ENCODE results near the gene RNF144B. TPM values are rescaled to one million over a fixed set of nuclear protein-coding genes. Genes with fewer than 3 reads are reported as not detected.

Gene RNF144B
- total RNA-seq, 1 experiment from 2014 or later: 12.1 TPM

GRCh38 chr6:18492972-18493371, 105.8 kb downstream of the RNF144B start:
- Mint-ChIP-seq H3K9me3 (ENCODE audit: low read depth, unreplicated experiment) (peaks cover 3% of the 10 kb centered on the region), H3K4me3 (ENCODE audit: low read depth, unreplicated experiment) (peak overlapping the region; percentile 52), H3K4me1 (ENCODE audit: low read depth, unreplicated experiment) (peaks cover 87% of the 10 kb centered on the region), H3K36me3 (ENCODE audit: insufficient read depth, unreplicated experiment) (peaks cover 25% of the 10 kb centered on the region), H3K27ac (ENCODE audit: unreplicated experiment) (peak overlapping the region; percentile 100), H3K27me3 (ENCODE audit: unreplicated experiment) (no peaks in the 10 kb centered on the region)
- no TSS peak for BruUV-seq (replicated peaks)
- peak; percentile 14 for DNase-seq
- intact Hi-C loops (cut with micrococcal nuclease; ENCODE audit: unreplicated experiment): loop anchor here (2.0 to 5.0 kb wide), 3 partner anchors 58 to 226 kb away; no protein-coding TSS in a partner anchor
- TF ChIP-seq, protein P1, sequence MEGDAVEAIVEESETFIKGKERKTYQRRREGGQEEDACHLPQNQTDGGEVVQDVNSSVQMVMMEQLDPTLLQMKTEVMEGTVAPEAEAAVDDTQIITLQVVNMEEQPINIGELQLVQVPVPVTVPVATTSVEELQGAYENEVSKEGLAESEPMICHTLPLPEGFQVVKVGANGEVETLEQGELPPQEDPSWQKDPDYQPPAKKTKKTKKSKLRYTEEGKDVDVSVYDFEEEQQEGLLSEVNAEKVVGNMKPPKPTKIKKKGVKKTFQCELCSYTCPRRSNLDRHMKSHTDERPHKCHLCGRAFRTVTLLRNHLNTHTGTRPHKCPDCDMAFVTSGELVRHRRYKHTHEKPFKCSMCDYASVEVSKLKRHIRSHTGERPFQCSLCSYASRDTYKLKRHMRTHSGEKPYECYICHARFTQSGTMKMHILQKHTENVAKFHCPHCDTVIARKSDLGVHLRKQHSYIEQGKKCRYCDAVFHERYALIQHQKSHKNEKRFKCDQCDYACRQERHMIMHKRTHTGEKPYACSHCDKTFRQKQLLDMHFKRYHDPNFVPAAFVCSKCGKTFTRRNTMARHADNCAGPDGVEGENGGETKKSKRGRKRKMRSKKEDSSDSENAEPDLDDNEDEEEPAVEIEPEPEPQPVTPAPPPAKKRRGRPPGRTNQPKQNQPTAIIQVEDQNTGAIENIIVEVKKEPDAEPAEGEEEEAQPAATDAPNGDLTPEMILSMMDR (IDR thresholded peaks at IDR 0.05; ENCODE audit: unreplicated experiment): no peak
- CTCF ChIA-PET: no interaction called here

- Mint-ChIP-seq H3K36me3 (ENCODE audit: insufficient read depth, unreplicated experiment) (peaks cover 25% of the 10 kb centered on the region), H3K27me3 (ENCODE audit: unreplicated experiment) (no peaks in the 10 kb centered on the region), H3K27ac (ENCODE audit: unreplicated experiment) (peak overlapping the region; percentile 100), H3K4me3 (ENCODE audit: low read depth, unreplicated experiment) (peak overlapping the region; percentile 39), H3K9me3 (ENCODE audit: low read depth, unreplicated experiment) (peaks cover 3% of the 10 kb centered on the region), H3K4me1 (ENCODE audit: low read depth, unreplicated experiment) (peaks cover 83% of the 10 kb centered on the region)
- TF ChIP-seq, protein P1 (IDR thresholded peaks at IDR 0.05; ENCODE audit: unreplicated experiment): no peak
- no TSS peak for BruUV-seq (replicated peaks)
- intact Hi-C loops (cut with micrococcal nuclease; ENCODE audit: unreplicated experiment): loop anchor here (2.0 to 5.0 kb wide), 3 partner anchors 59 to 226 kb away; no protein-coding TSS in a partner anchor
- DNase-seq: peak; percentile 64
- CTCF ChIA-PET: no interaction called here
Measured at GRCh38 chr6:18493382-18493891, 106.3 kb downstream of the RNF144B start.

DNA sequence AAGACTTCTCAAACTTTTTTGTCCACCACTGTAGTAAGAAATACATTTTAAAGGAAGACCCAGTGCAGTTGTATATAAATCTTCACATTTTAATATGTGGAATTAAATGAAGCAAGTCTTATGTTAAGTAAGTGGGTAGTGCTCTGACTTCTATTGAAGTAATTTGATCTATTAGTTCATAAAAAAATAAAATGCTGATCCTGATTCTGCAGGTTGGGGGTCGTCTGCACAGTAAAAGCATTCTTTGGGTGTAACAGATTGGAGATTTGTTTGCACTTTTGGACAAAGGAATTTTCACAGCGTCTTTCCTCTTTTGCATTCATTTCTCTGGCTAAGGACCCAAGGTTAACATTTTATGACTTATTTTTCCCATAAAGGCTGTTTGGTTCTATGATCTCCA, 106.8 kb downstream of the RNF144B start:
- CTCF ChIA-PET: no interaction called here
- DNase-seq: no peak
- TF ChIP-seq, protein P1 (IDR thresholded peaks at IDR 0.05; ENCODE audit: unreplicated experiment): no peak
- Mint-ChIP-seq H3K36me3 (ENCODE audit: insufficient read depth, unreplicated experiment) (peaks cover 25% of the 10 kb centered on the region), H3K27ac (ENCODE audit: unreplicated experiment) (peak overlapping the region; percentile 100), H3K27me3 (ENCODE audit: unreplicated experiment) (no peaks in the 10 kb centered on the region), H3K4me1 (ENCODE audit: low read depth, unreplicated experiment) (peaks cover 79% of the 10 kb centered on the region), H3K9me3 (ENCODE audit: low read depth, unreplicated experiment) (peaks cover 3% of the 10 kb centered on the region), H3K4me3 (ENCODE audit: low read depth, unreplicated experiment) (no peak overlapping the region)
- no TSS peak for BruUV-seq (replicated peaks)
- intact Hi-C loops (cut with micrococcal nuclease; ENCODE audit: unreplicated experiment): loop anchor here (2.0 to 5.0 kb wide), 3 partner anchors 59 to 227 kb away; no protein-coding TSS in a partner anchor

- peaks cover 25% of the 10 kb centered on the region for H3K36me3 Mint-ChIP-seq (ENCODE audit: insufficient read depth, unreplicated experiment)
- H3K27me3 Mint-ChIP-seq (ENCODE audit: unreplicated experiment): no peaks in the 10 kb centered on the region
- TF ChIP-seq, protein P1 (IDR thresholded peaks at IDR 0.05; ENCODE audit: unreplicated experiment): no peak
- BruUV-seq (replicated peaks): no TSS peak
- no peak for DNase-seq
- peaks cover 81% of the 10 kb centered on the region for H3K4me1 Mint-ChIP-seq (ENCODE audit: low read depth, unreplicated experiment)
- peaks cover 3% of the 10 kb centered on the region for H3K9me3 Mint-ChIP-seq (ENCODE audit: low read depth, unreplicated experiment)
- no peak overlapping the region for H3K4me3 Mint-ChIP-seq (ENCODE audit: low read depth, unreplicated experiment)
- intact Hi-C loops (cut with micrococcal nuclease; ENCODE audit: unreplicated experiment): no loop called here
- CTCF ChIA-PET: no interaction called here
- H3K27ac Mint-ChIP-seq (ENCODE audit: unreplicated experiment): peak overlapping the region; percentile 86
Measured at GRCh38 chr6:18495236-18495635, 108.1 kb downstream of the RNF144B start.

Data from Calu3 (cell line).